NOMO-1 treated with DMSO at 0.1 percent for 48 hours (cell line): ENCODE results near the gene SLC44A2.

Source experiments
- DNase-seq: peaks from one replicate; lab custom pipeline; 2025; ENCODE audit not compliant: unreplicated experiment; lab: John Stamatoyannopoulos, UW

SLC44A2 gene

DNA sequence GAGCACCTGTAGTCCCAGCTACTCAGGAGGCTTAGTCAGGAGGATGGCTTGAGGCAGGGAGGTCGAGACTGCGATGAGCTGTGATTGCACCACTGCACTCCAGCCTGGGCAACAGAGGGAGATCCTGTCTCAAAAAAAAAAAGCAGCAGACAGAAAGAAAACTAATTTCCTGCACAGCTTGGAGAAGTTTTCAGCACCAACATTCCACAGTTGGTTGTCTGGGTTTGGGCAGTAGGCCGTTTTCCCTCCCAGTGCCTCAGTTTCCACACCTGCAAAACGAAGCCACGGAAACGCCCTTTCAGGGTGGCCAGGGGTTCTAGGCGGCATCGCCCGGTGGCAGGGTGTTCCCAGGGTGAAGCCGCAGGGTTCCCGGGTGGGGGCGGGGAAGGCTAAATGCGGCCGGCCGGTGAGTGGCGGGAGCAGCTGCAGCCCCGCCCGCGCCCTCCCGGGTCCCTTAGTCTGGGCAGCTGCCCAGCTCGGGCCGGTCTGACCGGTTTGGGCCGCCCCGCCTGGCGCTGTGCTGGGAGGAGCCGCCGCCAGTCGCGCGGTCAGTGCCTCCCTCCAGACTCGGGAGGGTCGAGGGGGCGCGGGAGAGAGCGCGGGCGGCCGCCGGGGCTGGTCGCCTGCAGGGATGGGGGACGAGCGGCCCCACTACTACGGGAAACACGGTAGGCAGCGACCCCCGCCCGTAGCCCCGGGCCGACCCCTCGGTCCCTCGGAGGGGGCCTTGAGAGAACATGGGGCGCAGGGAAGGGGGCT lies at the start of gene SLC44A2:
Gene SLC44A2, plus strand, starts transcription at position 551 of the 759 bp plus-strand sequence. Its CDS starts 81 bp downstream, at position 632.
- DNase-seq, result no peak

- no peak for DNase-seq
Measured at GRCh38 chr19:10577951-10578350, 47.4 kb upstream of the SLC44A2 start.

DNA sequence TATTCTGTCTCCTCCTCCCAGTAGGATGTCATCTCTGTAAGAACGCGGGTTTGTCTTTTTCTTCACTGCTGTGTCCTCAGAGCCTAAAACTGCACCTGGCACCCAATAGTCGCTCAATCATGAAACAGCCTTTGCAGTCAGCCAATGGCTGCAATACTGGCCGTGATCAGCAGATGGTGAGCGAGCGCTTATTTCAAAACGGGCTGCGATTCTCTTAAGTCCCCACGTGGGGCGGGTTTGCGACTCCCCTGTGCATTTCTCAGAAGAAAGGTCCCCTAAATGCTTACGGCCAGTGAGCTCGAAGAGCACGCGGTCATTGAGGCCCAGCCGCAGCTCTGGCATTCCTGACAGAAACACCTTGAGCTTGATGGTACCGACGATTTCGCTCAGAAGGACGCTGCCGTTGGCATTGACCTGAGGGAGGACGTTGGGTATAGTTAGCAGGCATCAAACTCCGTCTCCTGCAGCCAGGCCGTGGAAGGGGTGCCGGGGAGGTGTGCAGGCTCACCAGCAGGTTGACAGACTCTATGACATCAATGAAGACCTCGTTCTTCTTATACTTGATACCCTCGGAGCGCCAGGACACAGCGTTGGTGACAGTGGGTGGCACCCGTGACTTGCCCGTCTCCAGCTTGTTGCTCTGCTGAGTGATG lies 44.2 kb upstream of the SLC44A2 start:
- peak; percentile 88 for DNase-seq

DNA sequence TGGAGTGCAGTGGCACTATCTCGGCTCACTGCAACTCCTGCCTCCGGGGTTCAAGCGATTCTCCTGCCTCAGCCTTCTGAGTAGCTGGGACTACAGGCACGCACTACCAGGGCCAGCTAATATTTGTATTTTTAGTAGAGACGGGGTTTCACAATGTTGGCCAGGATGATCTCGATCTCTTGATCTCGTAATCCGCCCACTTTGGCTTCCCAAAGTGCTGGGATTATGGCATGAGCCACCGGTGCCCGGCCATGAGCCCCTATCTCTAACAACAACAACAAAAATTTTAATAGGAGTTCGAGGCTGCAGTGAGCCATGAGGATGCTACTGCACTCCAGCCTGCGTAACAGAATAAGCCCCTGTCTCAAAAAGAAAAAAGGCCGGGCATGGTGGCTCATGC lies 43.3 kb upstream of the SLC44A2 start:
- DNase-seq, result no peak

DNA sequence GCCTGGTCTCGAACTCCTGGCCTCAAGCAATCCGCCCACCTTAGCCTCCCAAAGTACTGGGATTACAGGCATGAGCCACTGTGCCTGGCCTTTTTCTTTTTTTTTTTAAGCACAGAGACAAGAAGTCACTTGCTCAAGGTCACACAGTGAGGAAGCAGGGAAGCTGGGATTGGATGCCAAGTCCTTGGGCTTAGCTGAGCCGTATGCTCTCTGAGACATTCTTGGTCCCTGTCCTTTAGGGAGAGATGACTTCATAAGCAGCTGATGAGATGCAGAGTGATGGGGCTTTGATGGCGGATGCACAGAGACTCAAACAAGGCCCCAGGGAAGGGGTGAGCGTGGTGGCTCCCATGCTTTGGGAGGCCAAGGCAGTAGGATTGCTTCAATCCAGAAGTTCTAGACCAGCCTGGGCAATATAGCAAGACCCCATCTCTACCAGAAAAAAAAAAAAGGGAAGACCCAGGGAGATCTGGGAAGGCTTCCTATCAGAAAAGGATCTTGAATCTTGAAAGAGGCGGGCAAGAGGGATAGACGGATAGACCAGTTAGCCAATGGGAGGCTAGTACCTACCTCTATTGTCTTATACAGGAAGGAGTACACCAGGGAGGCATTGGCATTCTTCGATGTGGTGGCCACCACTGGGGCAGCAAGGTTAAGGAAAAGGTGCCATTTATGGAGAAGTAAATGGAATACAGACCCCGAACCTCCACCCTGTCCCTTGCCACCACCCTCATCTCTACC lies 42.1 kb upstream of the SLC44A2 start:
- DNase-seq, result no peak

- no peak for DNase-seq
Measured at GRCh38 chr19:10586396-10586795, 39.0 kb upstream of the SLC44A2 start.

DNA sequence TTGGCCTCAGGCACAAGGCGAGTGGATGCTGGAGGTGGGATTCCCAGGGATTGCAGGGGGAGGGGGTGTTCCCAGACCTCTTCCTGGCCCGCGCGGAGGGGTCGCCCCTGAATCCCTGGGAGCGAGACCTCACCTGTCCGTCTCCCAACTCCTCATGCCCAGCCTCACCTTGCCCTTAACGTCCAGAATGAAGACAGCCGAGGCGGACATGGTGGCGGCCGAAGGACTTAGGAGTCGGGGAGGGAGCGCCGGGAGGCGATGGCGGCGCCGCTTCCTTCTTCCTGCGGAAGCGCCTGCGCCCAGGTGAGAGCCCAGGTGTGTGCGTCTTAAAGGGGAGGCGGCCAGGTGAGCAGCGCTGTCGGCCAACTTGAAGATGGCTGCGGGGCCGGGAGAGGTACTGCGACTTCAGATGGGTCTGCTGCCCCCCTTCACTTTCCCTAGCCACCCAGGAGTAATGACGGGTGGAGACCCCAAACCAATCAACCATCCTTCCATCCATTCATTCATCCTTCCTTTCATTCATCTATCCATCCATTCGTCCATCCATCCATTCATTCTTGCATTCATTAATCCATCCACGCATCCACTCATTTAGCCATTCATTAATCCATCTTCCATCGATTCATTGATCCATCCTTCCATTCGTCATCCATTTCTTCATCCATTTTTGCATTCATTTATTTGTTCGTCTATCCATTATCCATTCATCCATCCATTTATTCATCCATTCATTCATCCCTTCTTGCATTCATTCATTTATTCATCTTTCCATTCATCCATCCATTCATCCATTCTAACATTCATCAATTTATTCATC lies 38.1 kb upstream of the SLC44A2 start, which contains the start of gene AP1M2:
Gene AP1M2, minus strand, starts transcription at position 291 of the 817 bp plus-strand sequence. Its CDS starts 81 bp downstream, at position 210.
- no peak for DNase-seq

GRCh38 chr19:10587839-10588150 lies 37.6 kb upstream of the SLC44A2 start:
- no peak for DNase-seq

- DNase-seq, result no peak
Measured at GRCh38 chr19:10593148-10593547, 32.2 kb upstream of the SLC44A2 start.

DNA sequence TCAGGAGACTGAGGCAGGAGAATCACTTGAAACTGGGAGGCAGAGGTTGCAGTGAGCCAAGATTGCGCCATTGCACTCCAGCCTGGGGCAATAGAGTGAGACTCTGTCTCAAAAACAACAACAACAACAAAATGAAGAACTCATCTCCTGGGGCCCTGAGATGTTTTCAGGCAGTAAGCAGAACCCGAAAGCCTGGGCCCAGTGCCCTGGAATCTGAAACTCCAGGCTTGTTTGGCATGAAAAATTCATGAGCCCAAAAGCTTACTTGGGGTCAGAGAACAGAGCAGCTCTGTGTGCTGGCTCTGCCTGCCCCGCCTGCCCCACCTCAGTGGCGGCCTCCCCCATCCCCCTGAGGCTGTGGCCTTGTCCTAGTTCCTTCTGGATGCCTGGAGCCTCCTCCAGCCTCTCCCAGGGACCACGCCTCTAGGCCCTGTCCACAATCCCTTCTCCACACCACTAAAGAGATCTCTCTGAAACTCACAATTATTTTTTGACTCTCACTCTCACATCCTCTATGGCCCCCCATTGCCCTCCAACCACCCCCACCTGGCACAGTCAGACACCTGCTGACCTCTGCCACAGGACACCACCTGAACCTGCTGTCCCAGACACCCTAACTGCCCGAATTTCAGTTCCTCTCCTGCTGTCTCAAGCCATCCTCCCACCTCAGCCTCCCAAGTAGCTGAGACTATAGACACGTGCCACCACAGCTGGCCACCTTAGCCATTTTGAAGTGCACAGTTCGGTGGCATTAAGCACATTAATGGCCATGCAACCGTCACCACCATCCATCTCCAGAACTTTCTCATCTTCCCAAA lies 31.3 kb upstream of the SLC44A2 start:
- no peak for DNase-seq

GRCh38 chr19:10600149-10600548 lies 25.2 kb upstream of the SLC44A2 start:
- DNase-seq, result no peak

DNA sequence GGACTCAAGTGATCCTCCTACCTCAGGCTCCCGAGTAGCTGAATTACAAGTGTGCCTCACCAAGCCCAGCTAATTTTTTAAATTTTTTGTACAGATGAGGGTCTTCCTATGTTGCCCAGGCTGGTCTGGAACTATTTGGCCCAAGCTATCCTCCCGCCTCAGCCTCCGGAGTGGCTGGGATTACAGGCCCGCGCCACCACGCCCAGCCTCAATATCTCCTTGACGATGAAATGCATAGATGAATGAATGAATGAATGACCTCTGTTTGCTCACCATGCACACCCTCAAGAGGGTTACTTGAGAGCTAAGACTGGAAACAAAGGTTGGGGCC lies 23.4 kb upstream of the SLC44A2 start:
- DNase-seq, result no peak

DNA sequence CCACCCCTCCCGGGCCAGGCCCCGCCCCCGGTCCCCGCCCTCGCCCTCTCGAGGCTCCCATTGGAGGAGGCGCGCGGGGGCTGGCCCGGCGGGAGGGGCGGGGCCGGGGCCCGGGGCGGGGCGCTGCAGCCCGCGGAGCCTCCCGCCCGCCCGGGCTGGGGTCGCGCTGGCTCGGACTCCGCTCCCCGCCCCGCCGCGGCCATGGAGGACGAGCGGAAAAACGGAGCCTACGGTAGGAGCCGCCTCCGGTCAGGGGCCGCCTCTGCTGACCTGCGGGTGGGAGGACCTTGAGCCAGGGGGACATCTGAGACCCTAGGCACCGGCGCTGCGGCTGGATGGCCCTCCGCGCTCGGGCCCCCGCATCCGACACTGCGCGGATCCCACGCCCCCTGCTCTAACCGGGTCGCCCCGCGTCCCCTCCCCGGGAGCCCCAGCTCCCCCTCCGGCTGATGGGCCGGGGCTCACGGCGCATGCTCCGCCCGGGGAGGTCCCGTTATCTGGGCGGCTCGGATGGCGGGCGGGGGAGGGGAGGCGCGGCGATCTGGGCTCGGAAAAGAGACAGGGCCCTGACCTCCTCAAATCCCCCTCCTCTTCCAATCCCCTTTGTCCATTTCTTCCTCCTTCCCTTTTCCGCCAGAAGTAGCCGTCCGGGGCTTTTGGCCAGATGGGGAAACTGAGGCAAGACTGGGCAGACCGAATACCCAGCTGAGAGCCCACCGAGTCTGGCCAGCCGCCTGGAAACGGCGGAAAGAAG lies 22.8 kb upstream of the SLC44A2 start:
- DNase-seq, result peak; percentile 23

DNA sequence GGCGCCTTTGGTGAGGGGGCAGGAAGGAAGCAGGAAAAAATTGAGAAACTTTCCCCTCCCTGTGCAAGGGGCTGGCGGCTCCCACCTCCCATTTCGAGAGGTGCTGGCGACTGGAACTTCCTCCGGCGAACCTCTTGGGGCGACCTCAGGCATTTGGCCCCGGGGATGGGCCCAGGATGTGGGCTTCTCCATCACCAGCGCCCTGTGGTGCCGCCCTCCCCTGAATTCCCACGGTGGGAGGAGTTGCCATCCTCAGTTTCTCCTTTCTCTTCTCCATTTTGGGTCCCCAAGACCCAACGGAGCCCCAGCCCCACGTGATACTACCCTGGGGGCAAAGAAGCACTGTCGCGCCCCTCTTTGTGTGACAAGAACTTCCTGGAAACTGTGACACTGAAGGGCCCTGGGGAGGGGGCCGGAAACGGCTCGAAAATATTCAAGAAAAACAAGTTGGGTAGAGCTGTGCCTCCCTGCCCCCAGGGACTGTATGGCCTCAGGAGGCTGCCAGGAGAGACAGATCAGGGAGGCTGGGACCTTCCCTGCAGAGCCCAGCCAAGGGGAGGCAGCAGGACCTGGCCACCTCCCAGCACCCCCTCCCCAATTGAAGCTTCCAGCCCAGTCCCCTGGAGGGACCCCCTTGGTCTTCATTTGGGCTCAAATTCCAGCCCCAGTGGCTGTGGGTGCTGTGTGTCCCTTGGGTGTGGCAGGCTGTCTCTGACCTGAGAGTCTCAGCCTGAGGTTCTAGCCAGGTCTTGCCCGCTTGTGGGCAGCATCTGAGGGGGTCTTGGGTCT lies 22.1 kb upstream of the SLC44A2 start:
- DNase-seq, result no peak

DNA sequence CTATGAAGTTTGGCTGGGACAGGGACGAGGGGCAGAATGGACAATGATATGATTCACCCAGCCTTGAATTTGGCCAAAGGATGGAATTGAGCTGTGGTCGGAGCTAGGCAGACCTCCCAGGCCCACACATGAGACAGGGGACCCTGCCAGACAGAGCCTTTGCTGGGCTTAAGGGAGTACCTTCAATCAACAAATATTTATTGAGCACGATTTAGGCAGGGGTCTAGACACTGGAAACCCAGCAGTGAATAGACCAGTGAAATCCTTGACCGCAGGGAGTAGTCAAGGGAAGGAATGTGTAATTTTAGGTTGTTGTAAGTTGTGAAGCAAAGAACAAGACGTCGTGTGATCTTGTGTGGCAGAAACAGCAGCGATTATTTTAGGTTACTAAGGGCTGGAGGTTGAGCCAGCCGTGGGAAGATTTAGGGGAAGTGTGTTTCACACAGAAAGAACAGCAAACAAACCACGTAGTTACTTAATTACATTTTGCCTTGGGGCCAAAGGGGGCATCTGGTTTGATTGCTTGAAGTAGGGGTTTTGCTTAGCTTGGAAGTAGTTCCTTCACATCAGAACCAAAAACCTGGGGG lies 21.4 kb upstream of the SLC44A2 start:
- peak; percentile 87 for DNase-seq

- no peak for DNase-seq
Measured at GRCh38 chr19:10604460-10604980, 20.8 kb upstream of the SLC44A2 start.

DNA sequence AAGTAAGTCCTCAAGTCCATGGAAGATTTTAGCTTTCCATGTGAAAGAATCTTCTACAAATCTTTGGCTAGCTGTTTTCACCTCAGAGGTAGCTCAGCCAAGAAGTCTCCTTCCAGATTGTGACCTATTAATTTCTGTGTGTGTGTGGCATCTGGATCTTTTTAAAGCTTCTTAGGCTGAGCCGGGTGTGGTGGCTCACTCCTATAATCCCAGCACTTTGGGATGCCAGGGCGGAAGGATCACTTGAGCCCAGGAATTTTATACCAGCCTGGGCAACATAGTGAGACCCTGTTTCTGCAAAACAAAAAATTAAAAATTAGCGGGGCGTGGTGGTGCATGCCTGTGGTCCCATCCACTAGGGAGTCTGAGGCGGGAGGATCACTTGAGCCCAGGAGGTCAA lies 13.4 kb upstream of the SLC44A2 start:
- no peak for DNase-seq

DNA sequence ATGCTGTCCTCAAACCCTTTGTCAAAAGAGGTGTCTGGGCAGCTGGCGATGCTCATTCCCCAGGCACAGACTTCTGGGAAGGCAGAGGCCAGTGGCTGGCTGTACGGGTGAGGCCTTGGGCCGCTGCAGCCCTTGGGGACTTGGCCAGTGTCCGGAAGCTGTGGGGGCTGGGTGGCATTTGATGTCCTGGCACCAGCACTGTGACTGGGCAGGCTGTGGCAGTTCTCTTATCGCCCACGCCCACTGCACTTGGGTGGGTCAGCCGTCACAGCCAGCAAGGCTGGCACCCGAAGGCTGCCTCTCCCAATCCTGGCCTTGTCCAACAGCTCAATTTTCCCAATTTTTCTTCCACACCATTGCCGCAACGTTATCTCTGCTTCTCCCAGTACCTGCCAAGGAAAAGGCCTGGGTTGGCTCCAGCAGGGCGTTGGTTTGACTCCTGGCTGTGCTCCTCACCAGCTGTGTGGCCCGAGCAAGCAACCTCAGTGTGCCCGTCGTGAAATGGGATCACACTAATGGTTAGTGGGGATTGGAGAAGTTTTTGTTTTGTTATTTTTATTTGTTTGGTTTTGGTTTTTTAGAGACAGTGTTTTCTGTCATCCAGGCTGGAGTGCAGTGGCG lies 12.7 kb upstream of the SLC44A2 start:
- no peak for DNase-seq
